NCI-H524 (cell line): ENCODE results near the gene LARGE2.
A peak's percentile ranks its signal among the peaks of the same experiment; 100 is the strongest.

ENCODE experiments used
- DNase-seq, 2 experiments: peaks; one replicate each; lab custom pipeline; 2025; lab: John Stamatoyannopoulos, UW

Gene LARGE2

DNA sequence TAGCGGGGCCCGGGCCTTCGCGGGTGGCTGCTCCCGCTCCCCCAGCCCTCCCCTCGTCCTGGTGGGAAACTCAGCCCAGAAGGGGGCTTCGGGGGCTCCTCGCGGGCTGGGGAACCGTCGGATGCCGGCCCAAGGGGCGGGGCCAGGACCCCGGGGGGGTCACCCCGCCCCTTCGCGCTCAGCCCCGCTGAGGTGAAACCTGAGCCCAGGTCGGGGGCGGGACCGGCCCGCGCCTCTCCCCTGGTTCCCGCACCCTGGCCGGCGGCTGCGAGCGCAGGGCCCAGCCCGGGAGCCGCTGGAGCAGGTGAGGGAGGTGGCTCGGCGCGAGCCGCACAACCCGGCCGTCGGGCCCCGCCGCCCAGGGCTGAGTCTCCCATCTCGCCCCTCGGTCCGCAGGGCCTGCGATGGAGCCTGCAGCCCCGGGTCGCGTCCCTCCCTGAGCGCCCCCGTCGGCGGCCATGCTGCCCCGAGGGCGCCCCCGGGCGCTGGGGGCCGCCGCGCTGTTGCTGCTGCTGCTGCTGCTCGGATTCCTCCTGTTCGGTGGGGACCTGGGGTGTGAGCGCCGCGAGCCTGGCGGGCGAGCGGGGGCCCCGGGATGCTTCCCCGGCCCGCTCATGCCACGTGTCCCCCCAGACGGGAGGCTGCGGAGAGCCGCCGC is at the start of gene LARGE2:
Gene LARGE2 (plus strand): TSS at position 232 of the 658 bp plus-strand sequence. CDS start 227 bp downstream, at position 459.
- DNase-seq = peak in 1 of 2 experiments; percentile 31

DNA sequence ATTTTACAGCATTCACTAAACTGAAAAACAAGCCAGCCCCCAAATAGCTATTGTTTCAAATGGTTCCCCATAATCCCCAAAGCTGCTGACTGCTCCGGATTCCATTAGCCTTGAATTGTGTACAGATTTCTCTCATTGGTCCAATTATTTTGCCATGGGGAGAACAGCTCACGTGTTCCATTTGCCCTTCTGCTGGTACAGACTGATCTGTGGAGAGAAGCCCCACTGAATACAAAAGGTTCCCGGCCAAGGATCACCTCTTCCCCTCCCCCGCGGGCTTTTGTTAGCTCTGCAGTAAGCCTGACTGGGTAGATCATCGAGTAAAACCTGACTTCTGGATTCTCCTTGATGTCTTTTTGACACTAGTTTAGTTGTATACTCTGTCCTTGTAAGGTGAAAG is 46.1 kb upstream of the LARGE2 start:
- no peak for DNase-seq

DNA sequence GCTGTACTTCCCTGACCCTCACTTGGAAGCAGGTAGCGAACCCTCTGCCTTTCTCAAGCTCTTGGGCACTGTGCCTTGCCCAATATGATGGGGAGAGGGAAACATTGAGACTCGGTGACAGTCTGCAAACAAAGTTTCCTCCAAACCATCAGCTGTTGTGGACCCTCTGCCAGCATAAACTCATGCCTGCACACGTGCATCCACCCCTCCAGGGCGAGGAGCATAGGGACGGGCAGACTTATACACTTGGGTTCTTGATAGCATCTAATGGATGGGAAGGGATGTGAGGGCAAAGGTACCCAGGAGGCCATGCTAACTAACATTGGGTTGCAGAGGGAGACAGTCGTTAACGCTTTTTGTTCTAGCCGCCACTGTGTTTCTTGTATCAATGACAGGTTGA is 45.2 kb upstream of the LARGE2 start:
- no peak for DNase-seq

DNA sequence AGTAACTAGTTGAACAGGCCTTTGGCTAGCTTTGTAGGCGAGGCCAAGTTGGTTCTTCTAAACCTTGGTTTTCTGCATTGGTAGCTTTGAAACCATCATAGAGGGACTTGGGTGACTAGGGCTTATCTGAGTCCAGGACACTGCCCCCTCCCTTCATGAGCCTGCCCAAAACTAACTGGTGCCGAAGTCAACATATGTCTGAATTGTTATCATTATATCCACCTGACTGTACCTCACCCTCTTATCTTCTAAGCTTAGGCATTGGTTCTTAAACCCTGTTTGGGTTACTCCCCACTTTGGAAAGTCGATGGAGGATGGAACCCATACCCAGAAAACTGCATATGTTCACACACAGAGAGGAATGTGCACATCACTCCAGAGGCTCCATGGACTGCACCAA is 44.6 kb upstream of the LARGE2 start:
- no peak for DNase-seq

DNA sequence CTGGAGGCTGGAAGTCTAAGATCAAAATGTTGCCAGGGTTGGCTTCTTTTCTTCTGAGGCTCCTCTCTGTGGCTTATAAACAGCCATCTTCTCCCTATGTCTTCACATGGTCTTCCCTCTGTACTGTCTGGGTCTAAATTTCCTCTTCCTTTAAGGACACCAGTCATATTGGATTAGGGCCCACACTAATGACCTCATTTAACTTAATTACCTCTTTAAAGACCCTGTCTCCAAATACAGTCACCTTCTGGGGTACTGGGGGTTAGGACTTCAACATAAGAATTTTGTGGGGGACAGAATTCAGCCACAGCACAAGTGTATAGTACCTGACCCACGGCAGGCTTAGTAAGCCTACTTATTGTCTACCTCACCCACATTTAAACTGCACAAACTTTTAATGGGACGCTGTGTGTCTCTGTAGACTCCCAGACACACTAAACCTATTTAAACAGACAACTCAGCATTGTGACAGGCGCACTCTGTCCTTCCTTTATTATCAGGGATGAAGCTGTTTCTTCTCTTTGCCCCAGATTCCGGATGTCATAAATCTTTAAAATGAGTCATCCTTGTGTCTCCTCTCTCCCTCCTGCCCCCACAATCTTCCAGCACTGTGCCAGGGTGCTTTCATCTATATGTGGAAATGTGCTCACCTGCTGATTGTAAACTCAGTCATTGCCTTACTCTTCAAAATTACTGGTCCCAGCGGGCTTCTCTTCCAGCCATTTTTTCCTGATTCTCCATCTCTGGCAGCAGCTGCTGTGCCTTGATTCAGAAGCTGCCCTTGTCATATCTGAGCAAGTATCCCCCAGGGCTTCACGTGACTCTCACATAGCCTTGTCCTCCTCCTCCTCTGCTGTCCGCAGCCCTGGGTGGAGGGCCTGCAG is 42.4 kb upstream of the LARGE2 start:
- DNase-seq = no peak

DNA sequence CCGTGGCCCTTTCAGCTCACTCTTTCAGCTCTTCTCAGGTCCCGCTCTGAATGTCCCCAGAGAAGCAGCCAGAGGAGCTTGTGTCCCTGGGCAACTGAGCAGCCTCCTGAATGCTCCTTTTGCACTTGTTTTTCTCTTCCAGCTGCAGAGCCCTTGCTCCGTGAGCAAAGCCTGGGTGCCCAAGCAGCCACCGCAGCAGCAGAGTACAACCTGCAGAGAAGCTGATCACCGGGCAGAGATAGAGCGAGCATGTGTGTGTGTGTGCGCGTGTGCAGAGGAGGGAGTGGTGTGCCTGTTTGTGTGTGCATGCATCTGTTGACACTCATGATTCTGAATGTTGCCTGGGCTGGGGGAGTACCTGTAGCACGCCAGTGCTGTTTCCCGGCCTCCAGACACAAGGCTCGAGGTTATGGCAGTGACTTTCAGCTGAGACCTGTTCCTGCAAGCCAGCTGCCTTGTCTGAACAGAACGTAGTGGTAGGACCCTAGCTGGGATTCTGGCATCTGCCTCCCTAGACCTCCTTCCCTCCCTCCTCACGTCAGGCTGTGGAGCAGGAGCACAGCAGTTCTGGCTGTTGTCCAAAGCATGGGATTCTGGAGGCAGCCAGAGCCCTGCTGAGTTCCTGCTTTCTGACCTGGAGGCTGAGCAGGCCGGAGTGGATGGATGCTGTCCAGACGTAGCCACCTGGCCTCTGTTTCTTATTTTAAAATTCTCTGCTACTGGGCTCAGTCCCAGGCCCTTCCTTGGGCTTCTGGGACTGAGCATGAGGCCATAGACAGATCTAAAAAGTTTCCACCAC is 41.5 kb upstream of the LARGE2 start:
- no peak for DNase-seq

DNA sequence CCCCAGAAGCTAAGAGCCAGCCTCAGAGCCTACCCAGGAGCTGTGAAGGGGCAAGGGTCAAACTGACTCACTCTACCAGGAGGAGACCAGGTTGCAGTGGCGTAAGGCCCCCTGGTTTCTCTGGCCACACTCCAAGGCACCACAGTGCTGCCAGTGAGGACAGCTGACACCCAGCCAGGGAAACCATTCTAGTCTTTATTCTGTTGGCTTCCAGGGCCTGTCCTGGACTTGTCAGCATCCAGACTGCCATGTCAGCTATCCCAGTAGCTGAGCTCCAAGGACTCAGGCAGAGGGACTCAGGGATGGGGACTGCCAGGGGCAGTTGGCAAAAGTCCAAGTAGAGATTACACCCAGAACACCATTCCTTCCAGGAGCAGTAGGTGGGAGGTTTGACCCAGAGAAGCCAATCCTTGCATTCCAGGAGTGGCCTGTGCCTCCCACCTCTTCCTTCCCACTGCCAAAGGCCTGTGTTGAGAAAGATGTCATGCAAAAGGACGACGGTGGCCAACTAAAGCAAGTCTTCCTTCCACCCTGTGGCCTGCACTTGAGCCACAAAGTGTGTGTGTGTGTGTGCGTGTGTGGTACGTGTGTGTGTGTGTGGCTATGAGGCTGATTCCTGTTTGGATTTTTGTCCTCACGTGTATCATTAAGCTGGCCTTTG is 40.6 kb upstream of the LARGE2 start:
- DNase-seq = peak in 1 of 2 experiments; percentile 12

DNA sequence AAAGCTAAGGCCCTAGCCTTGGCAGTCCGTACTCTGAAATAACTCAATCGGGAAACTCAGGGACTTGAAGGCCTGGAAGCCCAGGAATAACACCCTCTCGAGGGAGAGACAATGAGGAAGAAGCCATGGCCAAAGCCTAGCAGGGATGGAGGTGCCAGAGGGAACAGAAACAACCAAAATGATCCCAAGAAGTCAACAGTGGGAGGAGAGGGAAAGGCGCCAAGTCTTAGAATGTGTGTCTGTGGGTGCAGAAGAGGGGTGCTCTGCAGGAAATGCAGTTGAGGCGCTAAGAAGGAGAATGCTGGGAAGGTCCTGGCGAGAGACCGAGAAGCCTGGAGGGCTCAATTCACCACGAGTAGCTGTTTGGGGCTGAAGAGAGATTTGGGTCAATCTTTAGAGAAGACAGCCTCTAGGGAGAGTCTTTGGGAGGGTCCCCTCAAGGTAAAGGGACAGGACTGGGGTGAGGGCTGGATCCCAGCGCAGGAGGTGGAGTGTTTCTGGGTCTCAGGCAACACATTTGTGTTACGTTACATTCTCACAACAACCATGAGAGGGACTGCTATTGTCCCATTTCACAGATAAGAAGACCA is 37.8 kb upstream of the LARGE2 start:
- no peak for DNase-seq

DNA sequence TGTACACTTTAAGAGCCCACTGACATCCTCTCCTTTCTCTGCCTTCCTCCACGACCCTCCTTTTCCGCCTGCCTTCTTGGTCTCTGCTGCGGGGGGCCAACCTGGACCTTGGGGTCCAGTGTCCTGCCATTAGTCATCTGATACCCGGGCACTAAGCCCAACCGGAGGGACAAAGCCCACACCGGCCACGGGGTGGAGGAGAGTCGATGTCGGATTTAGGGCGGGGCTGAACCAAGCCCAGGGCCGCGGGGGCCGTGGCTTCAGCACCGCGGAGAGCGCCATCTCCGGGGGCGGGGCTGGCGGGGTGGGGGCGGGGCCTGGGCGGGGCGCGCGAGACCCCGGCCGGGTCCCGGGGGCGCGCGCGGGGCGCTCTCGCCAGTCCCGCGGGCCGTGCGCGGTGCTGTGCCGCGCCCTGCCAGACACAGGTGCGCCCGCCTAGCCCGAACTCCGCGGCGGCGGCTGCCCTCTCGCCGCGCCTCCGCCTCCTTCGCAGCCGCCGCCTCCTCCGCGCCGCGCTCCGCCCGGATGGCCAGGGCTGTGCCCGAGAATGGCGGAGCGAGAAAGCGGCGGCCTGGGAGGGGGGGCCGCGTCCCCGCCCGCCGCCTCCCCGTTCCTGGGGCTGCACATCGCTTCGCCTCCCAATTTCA is 37.1 kb upstream of the LARGE2 start, which contains the start of gene MAPK8IP1:
Gene MAPK8IP1 (plus strand): TSS at position 378 of the 647 bp plus-strand sequence. CDS start 170 bp downstream, at position 548.
- DNase-seq = peak; percentile 22 to 59

DNA sequence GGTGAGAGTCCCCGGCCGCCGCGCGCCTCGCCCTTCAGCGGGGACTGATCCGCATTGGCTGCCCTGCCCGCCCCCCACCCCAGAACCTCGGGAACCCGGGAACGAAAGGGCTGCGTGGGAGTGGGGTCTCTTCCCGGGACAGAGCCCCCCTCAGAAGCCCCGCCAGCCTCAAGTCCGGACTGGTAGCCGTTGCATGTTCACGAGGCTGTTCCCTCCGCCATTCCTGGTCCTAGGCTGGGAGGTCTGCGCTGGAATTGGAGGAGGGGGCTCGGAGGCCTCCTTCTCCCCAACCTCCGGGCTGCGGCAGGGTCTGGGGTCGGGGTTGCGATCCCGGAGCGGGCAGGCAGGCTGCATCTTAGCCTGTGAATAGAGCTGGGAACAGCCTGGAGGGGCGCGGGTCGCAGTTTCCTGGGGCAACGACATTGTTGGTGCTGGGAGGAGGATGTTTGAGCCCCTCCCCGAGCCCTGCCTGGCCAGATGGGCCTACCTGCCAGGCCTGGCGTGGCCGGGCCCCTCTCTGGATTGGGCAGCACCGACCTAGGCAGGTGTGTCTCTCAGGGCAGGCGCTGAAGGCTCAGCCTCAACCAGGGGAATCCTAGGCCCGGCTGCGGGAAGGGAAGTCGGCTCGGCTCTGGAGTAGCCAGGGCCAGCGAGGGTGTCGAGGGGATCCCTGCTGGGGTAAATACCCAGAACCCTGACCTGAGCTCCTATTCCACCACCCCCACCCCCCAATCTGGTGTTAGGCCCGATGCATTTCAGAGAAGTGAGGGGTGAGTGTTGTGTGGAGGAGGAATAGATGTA is 36.3 kb upstream of the LARGE2 start:
- peak in 1 of 2 experiments; percentile 28 for DNase-seq

DNA sequence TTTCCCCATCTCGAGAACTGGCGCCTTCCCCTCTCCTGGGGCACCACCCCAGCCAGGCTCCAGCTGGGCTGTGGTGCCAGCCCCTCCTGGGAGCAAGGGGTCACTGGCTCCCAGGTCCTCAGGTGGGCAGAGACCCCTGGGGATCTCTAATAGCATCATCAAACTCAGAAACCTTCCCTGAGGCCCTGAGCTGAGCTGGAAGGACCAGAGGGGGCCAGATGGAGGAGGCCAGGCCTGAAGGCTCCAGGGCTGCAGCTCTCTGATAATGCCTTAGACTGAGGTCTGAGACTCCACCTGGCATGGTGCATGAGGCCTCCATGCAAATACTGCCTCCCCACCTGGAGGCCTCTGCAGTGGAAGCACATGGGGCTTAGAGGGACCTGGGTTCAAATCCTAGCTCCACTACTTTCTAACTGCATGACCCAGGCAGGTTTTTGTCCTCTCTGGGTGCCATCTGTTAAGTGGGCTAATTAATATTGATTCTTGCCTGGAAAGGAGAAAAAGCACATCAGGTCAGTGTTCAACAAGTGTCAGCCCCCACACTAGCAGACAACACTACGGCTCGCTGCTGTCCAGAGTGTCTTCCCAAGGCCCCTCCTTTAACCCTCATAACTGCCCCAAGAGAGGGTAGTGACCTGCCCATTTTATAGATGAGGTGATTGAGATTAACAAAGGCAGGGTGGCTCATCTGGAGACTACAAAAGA is 35.5 kb upstream of the LARGE2 start:
- DNase-seq = no peak

DNA sequence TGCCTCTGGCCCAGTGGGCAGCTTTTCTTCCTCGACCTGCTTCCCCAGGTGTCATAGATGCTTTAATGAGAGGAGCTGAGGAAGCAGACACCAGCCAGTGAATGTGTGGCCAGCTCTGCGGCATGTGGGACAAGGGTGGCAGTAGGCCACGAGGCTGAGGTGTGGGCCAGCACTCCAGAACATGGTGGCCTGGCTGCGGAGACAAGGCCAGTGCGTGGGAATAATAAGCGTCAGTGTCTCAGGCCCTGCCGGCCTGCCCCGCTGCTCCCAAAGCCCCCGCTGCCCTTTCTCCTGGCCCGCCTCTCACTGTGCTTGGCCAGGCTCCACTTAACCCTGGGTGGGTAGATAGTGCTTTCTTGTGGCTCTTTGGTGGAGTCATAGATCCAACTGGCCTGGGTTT is 34.9 kb upstream of the LARGE2 start:
- no peak for DNase-seq

DNA sequence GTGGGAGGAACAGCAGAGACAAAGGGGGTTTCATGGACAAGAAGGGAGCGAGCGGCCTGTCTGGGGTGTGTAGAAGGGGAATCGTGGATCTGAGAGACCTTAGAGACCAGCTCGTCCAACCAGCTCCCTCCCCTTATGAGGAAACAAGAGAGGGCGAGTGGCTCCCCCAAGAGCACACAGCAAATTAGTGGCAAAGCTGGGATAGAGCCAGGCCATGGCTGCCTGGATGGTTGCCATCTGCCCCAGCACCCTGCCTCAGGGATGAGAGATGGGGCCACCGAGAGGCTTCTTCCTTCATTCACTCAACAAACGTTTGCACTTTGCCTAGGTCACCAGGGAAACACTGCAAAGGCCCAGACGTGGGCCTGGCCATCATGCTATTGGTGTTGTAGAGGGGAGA is 32.9 kb upstream of the LARGE2 start:
- DNase-seq = no peak

DNA sequence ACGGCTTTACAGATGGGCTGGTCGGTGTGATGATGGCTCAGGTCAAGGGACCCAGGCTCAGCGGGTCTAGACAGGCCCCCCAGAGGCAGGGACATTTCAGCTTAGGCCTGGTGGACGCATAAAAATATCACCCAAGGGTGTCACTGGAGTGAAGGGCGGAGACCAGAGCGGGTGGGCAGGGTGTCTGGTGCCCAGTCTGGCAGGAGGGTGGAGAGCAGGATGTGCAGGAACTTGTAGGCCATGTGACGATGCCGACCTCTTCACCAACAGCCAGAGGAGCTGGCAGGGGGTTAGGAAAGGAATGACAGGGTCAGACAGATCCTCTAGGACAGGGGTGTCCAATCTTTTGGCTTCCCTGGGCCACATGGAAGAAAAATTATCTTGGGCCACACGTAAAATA is 32.5 kb upstream of the LARGE2 start:
- no peak for DNase-seq

DNA sequence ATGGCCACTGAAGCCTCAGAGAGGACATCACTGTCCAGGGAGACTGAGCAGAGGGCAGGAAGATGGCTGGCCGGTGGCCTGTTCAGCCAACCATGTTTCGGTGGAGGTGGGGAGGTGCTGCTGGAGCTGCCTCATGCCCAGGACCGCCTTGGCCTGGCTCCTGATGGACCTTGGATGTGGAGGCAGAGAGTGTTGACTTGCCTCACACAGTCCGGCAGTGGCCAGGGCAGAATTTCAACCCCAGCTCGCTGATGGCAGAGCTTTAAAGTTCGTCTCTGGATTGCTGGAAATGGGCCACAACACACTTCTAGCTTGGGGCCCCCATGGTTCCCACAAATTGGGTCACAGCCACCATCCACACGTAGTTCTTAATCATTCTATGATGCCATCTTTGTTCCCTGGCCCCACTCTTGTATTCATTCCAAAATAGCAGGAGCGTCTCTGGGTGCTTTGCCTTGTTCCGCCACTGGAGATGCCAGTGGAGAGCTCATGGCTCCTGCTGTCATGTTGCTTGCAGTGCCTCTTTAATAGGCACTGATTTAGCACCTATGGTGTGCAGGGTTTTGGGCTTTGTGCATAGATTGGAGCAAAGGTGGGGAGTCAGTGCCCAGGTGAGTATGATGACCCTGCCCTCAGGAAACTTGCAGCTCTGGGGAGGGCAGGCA is 31.4 kb upstream of the LARGE2 start:
- DNase-seq = no peak

DNA sequence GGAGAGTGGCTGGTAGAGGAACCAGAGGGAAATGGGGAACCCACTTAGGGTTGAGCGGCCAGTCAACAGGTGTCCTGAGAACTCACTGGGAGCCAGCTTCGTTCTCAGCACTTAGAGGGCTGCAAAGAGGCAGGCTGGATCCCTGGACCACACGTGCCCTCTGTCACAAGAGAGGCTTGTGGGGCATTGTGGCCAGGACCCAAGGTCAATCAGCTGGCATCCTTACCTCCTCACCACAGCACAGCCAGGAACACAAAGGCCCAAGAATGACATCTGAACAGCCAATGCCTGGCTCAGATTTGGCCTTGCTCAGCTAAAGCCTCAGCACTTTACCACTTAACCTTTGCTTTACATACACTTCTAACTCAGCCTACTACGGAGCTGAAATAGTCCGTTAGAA is 29.6 kb upstream of the LARGE2 start:
- DNase-seq = no peak

DNA sequence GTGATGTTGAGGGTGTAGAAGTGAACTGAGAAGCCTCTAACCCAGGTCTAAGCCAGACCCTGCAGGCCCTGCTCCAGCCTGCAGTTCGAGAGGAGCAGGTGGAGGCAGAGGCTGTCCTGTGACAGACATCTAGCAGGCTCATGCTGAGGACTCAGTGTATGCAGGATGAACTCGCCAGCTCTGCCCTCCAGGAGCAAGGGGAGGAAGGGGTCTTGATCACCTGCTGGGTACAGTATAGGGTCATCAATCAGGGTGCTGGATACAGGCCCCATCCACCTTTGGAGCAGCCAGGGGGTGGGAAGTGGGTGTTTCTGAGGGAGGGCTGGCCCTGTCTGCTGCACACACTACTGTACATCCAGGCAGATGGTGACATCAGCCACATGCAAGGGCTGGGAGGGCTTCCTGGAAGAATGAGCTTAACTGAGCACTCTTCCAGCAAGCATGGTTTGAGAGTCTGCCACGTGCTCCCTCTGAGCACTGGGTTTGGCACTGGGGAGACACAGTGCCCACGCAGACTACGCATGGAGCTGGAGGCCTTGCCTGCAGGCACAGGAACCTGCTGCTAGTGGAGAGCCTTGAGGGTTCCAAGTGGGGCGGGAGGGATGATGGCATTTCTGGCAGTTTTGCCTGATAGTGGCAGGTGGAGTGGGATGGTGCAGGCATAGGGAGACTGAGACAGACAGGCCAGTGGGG is 27.8 kb upstream of the LARGE2 start:
- peak in 1 of 2 experiments; percentile 20 for DNase-seq

DNA sequence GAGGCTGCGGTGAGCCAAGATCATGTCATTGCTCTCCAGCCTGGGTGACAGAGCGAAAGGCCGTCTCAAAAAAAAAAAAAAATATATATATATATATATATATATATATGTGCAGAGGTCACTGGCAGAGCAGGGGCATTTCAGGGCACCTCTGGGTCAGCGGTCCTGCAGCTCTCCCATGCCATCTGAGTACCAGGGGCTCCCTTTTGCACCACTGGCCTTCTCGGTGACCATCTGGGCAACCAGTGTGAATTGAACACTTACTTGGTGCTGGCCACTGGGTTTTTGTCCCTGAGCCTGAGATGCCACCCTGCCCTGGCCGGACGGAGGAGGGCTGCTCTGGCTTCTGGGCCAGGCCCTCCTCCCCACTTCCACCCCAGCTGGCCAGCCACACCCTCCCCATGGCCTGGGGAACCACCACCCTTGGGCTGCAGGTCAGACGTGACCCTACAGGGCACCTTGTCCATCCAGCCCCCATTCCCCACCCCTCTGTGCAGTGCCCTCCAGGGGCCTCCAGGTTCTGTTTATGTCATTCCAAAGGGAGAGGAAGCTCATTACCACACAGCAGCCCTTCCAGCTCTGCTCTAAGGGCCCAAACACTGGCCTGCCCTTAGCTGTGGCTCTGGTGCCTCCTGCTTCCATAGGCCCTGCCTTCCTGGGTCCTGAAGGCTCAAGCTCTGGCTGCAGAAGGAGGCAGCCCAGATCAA is 26.8 kb upstream of the LARGE2 start:
- no peak for DNase-seq
